Measurements from ENCODE around the gene ZBTB7B.
"Not testable (repeated sequence)": the region's sequence is repeated elsewhere in the genome, so short reads cannot be mapped to it uniquely, and the experiment has no call there.

Gene ZBTB7B

GRCh38 chr1:154968731-154969130, 33.9 kb upstream of the ZBTB7B start:
- DNase-seq (ENCODE audit: low read depth): no peak

GRCh38 chr1:154969246-154969645, 33.4 kb upstream of the ZBTB7B start:
- DNase-seq (ENCODE audit: low read depth): no peak

GRCh38 chr1:154969860-154970452, 32.6 kb upstream of the ZBTB7B start:
- DNase-seq (ENCODE audit: low read depth): no peak

DNA sequence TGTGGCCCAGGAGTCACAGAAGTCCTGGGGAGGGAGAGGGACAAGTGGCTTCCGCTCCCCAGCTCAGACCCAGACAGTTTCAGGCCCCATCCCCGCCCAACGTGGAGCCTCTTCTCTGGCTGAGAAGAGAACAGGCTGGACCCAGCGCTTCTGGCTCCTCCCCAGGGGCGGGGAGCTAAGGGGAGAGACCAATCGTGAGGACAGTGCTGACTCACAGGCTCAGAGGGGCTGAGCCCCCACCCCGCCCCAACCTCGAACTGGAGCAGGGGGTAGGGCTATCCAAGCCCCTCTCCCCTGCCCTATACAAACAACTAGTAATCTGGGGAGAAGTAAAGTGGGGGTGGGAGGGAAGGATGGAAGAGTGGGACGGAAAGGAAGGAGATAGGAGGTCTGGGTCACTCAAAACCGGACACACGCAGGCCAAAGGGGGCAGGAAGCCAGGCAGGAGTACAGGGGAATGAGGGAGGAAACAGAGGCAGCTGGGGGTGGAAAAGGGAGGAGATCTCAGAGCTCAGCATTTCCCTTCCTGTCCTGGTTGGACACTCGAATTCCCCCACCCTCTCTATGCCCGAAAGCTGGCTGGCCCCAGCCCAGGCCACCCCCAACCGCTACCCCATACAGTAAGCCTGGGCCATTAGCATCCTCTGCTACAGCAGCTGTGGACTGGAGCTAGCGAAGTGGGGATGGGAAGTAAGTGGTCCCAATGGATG, 31.8 kb upstream of the ZBTB7B start, which contains the start of gene SHC1:
Gene SHC1 (minus strand): TSS at position 117 of the 710 bp plus-strand sequence. CDS start 221 bp downstream, outside the sequence.
- peak; percentile 82 for DNase-seq (ENCODE audit: low read depth)

DNA sequence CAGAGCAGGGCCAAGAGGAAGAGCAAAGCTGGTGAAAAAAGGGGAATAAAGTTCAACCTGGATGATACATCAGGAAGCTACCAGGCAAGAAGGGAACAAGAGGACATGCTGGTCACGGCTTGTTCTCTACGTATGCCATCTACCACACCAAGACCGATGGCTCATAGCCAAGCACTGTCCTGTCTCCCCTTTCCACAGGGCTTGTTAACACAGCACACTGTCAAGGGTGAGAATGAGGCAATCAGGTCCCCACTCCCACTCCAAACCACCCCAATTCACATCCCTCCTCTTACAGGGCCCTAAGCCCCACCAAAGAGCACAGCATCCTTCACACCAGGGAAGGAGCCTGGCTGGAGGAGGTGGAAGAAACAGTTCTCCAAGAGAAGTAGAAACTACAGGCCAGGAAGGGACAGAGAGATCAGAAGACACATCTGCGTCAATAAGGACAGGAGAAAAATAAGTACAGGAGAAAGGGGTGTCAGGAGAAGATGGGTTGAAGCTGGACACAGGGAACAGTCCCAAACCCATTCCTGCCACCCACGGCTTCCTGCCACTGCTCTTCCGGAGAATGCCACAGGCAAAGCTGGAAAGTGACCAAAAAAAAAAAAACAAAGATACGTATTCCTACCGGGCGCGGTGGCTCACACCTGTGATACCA, 31.1 kb upstream of the ZBTB7B start:
- DNase-seq (ENCODE audit: low read depth): no peak

DNA sequence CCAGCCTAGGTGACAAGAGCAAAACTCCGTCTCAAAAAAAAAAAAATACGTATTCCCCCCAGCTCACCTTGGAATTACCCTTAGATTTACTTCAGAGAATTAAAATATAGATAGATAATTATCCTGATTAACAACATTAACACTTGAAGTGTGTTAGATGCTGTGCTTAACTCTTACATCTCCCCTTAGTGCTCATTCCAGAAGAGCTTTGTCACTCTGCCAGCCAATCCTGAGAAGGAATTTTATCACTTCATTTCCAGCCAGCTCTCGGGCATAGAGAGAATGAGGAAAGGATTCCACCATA, 30.4 kb upstream of the ZBTB7B start:
- DNase-seq (ENCODE audit: low read depth): no peak

DNA sequence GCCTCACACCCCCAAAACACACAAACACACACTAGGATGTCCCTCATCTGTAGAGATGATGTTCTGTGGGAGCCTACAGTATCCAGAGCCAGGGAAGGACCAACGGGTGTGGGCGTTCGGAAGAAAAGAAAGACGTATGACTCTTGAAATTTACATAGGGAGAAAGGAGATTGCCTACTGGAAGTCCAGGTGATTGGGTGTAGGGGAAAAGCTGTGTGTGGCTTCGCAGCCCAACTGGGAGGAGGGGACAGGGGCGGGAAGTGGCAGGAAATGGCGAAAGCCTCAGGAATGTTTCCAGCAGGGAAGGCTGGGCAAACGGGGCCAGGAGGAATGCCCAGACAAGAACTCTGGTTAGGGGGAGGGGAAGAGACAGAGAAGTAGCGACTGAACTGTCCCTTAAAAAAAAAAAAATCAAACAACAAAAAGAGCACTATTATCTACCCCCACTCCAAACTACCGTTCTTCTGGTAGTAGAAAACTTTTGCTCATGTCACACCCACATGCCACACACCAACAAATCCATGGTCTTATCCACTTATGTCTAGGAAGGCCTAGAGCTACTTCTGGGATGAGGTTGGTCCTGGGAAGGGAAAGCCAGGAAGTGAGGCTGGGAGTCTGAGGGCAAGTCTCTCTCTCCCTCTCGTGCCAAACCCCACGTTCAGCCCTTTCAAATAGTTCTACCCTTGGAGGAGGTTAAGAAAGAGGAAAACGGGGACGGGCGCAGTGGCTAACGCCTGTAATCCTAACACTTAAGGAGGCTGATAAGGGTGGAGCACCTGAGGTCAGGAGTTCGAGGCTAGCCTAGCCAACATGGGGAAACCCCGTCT, 29.9 kb upstream of the ZBTB7B start:
- DNase-seq (ENCODE audit: low read depth): peak; percentile 93

- peak; percentile 96 for DNase-seq (ENCODE audit: low read depth)
Observed at GRCh38 chr1:154973344-154974101, 29.1 kb upstream of the ZBTB7B start.

- DNase-seq (ENCODE audit: low read depth): peak; percentile 100
Observed at GRCh38 chr1:154974102-154974807, 28.3 kb upstream of the ZBTB7B start, which contains the start of gene CKS1B. Gene CKS1B (plus strand): TSS chr1:154974681. CDS start chr1:154974746, 65 bp downstream.

- DNase-seq (ENCODE audit: low read depth): peak; percentile 95
Observed at GRCh38 chr1:154974808-154975408, 27.7 kb upstream of the ZBTB7B start.

- DNase-seq (ENCODE audit: low read depth): no peak
Observed at GRCh38 chr1:154975409-154976059, 27.1 kb upstream of the ZBTB7B start.

DNA sequence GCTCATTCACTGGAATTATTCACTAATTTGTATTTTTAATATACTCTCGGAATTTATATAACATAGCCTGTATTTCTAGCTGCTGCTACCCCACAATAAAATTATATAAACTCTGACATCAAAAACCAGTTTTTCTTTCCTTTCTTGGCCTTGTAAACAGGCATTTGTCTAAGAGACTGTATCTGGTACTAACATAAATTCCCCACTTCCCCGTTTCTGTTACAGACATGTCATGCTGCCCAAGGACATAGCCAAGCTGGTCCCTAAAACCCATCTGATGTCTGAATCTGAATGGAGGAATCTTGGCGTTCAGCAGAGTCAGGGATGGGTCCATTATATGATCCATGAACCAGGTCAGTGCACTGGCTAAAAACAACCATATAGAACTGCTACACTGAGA, 24.8 kb upstream of the ZBTB7B start:
- not testable (repeated sequence) for DNase-seq (ENCODE audit: low read depth)

- no peak for DNase-seq (ENCODE audit: low read depth)
Observed at GRCh38 chr1:154978360-154978759, 24.2 kb upstream of the ZBTB7B start.

DNA sequence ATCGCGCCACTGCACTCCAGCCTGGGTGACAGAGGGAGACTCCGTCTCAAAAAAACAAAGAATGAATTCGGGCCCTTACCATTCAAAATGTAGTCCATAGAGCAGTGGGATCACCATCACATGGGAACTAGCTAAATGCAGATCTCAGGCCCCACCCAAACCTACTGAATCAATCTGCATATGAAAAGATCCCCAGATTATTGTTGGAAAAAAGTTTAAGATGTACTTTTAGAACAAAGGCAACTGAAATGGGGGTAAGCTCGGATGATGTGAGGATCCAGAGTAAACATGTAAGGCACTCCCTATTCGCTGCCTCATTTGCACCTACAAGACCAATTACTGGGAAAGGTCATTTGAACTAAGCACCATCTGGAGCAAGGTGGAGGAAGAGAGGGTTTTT, 20.3 kb upstream of the ZBTB7B start:
- DNase-seq (ENCODE audit: low read depth): no peak

- DNase-seq (ENCODE audit: low read depth): peak; percentile 99
Observed at GRCh38 chr1:154982897-154983648, 19.5 kb upstream of the ZBTB7B start, which contains the start of gene FLAD1. Gene FLAD1 (plus strand): TSS chr1:154983344. CDS start chr1:154983695, 351 bp downstream.

DNA sequence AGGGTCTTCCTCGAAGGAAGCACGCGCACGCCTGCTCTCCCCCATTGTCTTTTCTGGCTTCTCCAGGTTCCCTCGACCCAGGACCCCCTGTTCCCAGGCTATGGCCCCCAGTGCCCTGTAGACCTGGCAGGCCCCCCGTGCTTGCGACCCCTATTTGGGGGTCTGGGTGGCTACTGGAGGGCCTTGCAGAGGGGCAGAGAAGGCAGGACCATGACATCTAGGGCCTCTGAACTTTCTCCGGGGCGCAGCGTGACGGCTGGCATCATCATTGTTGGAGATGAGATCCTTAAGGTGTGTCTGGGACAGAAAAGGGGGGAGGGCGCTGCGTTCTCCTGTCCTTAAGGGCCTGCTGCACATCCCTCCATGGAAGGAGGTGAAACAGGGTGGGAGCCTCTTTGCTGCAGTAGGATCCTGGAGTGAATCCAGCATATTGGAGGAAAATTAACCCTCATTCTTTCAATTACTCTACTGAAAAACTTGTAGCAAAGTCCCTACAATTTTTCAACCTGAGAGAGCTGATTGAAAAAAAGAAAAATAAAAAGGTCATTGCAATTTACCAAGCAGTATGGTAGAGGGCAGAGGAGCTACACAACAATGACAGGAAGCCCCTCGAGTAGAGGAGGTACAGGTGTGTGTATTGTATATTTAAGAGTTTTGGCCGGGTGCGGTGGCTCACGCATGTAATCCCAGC, 18.7 kb upstream of the ZBTB7B start:
- no peak for DNase-seq (ENCODE audit: low read depth)

- DNase-seq (ENCODE audit: low read depth): not testable (repeated sequence)
Observed at GRCh38 chr1:154986736-154987135, 15.9 kb upstream of the ZBTB7B start.

DNA sequence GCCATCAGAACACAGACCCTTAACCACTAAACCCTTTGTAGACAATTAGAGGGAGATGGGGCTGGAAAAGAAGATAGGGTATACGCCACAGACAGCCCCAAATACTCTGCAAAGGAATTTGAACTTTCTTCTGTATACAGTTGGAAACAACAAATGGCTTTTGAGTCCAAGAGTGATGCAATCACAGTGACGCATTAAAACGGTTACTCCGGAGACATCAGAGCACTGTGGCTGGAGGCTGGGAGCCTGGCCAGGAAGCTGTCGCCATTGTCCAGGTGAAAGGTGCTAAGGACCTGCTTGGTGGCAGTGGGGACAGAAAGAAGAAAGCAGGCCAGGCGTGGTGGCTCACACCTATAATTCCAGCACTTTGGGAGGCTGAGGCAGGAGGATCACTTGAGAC, 15.3 kb upstream of the ZBTB7B start:
- DNase-seq (ENCODE audit: low read depth): no peak
